Mammary epithelial cell (primary cell): Measurements from ENCODE around the gene ZBTB17.

ENCODE experiments used
- EZH2 ChIP-seq: IDR thresholded peaks from 2 replicates; pipeline ENCODE4 v1.6.1; 2012; ENCODE audit warnings: low read length, inconsistent platforms, borderline replicate concordance
- TF ChIP-seq, protein P1 (sequence below), 2 donors: IDR thresholded peaks in 1 of 2; conservative IDR thresholded peaks in 1 of 2; 2 replicates each; pipeline ENCODE4 v1.5.1; 2011 to 2012; ENCODE audit warnings: inconsistent platforms in 2 of 2, low read length in 2 of 2, mild to moderate bottlenecking in 2 of 2, control low read depth in 1 of 2, low read depth in 1 of 2; ENCODE audit not compliant: insufficient read depth in 1 of 2; ENCODE audit errors: extremely low read depth in 1 of 2

GRCh38 chr1:16009030-16009460, 33.1 kb upstream of the ZBTB17 start:
- TF ChIP-seq, protein P1, sequence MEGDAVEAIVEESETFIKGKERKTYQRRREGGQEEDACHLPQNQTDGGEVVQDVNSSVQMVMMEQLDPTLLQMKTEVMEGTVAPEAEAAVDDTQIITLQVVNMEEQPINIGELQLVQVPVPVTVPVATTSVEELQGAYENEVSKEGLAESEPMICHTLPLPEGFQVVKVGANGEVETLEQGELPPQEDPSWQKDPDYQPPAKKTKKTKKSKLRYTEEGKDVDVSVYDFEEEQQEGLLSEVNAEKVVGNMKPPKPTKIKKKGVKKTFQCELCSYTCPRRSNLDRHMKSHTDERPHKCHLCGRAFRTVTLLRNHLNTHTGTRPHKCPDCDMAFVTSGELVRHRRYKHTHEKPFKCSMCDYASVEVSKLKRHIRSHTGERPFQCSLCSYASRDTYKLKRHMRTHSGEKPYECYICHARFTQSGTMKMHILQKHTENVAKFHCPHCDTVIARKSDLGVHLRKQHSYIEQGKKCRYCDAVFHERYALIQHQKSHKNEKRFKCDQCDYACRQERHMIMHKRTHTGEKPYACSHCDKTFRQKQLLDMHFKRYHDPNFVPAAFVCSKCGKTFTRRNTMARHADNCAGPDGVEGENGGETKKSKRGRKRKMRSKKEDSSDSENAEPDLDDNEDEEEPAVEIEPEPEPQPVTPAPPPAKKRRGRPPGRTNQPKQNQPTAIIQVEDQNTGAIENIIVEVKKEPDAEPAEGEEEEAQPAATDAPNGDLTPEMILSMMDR (conservative IDR thresholded peaks at IDR 0.05 in 1 of 2, IDR thresholded peaks at IDR 0.05 in 1 of 2; ENCODE audit: extremely low read depth in 1 of 2, insufficient read depth in 1 of 2, low read depth in 1 of 2, low read length in 2 of 2): peak; percentile 92 to 97
- TF ChIP-seq EZH2: no peak
